ENCODE results near the gene ITGAD.

Gene ITGAD

DNA sequence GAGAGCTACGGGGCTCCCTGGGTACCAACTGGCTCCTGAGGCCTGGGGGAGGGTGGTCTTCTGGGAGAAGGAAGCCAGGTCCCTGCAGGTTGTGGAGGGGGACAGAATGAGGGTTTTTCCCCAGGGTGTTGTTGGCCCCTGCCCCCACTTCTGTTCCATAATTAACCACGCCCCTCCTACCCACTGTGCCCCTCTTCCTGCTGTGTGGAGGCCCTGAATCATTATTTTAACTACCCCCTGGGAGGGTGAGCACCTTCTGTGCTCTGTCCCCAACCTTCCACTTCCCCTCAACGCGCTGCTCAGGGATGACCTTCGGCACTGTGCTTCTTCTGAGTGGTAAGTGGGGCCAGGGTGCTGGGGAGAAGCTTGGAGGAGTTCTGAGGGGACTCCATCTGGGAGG, at the start of gene ITGAD:
Gene ITGAD (plus strand): TSS at position 280 of the 400 bp plus-strand sequence. CDS start 26 bp downstream, at position 306.
- DNase-seq: no peak

DNA sequence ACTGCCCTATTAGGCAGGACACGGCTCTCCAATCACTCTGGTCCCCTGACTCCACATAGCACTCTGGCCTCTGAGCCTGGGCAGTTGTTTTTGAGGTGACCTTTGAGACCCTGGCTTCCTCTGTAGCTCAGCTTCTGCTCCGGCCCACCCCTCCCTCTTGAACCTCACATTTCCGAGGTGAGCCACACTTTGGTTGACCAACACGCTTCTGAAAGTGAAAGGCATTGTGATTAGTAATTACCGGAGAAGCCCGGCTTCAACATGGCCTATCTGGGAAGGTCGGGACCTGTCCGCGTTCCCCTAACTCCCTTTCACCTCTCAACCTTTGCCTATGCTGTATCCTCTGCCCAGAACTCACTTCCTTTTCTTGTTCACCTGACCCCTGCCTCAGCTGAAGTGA, 48.4 kb upstream of the ITGAD start:
- DNase-seq: no peak

DNA sequence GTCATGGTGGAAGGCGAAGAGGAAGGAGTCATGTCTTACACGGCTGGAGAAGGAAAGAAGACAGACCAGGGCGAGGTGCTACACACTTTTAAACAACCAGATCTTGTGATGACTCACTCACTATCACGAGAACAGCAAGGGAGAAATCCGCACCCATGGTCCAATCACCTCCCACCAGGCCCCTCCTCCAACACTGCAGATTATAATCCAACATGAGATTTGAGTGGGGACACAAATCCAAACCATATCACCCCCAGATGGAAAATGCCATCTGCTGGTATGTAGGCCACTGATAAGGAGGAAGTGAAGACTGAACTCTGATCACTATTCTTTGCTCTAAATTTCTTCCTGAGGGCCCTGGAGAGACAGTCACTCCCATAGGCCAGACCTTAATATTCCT, 45.7 kb upstream of the ITGAD start:
- no peak for DNase-seq

DNA sequence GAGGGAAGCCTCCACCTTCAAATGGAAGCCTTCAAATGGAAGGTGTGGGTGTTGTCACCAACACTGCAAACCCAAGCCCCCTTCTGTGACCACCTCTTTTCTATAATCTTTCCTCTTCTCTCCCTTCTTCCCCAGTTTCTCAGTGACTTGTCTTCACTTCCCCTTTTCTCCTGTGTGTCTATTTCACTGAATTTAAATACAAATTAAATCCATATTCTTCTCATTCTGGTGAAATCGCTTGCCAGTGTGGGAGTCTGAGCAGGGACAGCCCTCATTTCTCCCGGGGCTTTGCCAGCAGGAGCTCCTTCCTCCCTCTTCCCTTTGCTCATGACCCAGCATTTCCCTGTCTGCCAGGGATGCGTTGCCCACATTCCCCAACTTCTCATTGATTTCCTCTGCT, 44.6 kb upstream of the ITGAD start:
- DNase-seq: no peak

DNA sequence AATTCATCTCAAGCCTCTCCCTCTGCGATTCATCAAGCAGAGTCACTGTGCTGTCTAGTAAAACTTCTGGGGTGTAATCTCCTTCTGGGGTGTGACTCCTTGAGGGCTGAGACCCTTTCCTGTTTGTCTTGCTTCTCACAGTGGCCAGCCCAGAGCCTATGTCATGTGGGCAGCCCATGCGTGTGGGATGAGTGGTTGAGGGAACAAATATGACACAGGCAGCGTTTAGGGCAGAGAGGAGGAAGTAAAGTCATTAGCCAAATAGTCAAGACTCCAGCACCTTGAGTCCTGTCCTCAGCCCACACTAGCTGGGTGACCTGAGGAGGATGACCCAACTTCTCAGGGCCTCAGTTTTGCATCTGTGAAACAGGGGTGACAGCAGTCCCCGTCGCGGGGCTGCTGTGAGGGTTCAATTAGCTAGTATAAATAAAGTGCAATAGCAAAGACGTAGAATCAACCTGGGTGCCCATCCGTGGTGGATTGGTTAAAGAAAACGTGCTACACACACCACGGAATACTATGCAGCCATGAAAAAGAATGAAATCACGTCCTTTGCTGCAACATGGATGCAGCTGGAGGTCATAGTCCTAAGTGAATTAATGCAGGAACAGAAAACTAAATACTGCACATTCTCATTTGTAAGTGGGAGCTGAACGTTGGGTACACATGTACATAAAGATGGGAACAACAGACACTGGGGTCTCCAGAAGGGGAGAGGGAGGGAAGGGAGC, 42.7 kb upstream of the ITGAD start:
- DNase-seq: peak; percentile 26

DNA sequence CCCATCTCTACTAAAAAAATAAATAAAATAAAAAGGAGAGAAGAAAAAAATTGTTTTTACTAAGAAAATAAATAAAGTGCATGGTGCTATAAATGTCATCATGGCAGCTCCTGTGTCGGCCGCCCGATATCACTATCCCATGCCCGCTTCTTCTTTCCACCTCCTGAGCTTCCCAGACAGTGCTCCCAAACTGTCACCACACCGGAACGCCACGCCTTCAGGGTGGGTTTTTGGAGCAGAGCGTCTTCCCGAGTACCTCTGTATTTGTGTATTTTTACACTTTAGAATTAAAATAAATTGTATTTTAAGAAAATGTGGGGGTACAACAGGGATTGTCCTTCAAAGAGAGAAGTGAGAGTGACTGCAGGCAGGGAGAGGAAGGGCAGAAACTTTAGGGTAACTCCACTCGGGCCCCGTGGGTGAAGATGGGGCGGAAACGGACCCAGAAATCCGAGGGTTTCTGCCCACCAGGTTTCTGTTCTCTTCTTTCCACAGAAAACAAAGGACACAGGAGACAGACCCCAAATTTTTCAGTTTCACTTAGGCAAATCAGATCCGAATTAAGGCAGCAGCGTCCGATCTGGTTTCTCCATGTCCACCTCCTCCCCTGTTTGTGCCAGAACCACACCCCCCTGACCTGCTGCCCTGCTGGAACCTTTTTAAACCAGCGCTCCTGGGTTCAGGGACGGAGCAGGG, 41.7 kb upstream of the ITGAD start:
- no peak for DNase-seq

DNA sequence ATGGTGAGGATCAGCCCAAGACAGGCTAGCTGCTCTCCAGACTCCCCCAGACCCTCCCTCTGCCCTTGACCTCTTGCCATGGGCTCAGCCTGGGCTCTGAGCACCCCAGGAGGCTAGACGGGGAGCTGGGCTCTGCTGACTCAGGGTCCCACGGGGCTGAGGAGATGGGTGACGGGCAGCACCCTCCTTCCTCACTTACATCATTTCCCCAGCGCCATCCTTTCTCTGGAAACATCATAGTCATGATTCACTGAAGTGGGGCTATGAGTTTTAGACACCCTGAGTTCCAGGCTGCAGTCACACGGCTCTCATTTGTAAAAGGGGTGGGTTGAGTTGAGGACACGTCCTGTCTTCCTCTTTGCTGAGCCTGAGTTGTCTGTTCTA, 41.2 kb upstream of the ITGAD start:
- peak; percentile 71 for DNase-seq

DNA sequence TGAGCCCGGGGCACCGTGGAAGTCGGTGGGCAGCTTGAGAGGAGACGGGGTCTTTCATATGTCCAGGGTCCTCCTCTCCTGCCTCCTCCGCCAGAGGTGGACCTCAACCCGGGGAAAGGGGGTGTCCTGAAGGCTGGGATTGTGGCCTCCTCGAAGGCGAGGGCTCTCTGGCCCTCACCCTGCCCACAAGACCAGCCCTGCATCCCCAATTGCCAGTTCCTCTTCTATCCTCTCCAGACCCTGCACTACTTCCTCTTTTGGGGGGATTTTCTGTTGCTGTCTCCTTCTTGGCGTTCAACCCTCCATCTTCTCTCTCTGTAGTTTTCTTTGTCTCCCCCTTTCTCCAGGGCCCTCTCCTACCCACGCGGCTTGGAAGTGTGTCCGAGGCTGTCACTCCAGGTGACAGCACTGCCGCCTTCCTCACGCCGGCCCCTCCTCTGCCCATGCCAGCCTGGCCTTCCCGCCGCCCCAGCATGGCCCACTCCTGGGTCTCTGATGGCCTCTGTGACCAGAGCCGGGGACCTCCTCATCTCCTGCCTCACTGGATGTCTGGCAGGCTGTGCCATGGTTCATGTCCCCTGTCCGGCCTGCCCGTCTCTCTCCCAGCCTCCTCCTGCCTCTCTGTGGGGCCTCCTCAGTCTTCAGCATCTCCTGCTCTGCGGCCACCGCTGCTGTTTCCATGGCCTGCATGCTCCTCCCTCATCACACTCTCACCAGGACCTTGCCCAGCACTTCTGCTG, 40.6 kb upstream of the ITGAD start:
- no peak for DNase-seq

DNA sequence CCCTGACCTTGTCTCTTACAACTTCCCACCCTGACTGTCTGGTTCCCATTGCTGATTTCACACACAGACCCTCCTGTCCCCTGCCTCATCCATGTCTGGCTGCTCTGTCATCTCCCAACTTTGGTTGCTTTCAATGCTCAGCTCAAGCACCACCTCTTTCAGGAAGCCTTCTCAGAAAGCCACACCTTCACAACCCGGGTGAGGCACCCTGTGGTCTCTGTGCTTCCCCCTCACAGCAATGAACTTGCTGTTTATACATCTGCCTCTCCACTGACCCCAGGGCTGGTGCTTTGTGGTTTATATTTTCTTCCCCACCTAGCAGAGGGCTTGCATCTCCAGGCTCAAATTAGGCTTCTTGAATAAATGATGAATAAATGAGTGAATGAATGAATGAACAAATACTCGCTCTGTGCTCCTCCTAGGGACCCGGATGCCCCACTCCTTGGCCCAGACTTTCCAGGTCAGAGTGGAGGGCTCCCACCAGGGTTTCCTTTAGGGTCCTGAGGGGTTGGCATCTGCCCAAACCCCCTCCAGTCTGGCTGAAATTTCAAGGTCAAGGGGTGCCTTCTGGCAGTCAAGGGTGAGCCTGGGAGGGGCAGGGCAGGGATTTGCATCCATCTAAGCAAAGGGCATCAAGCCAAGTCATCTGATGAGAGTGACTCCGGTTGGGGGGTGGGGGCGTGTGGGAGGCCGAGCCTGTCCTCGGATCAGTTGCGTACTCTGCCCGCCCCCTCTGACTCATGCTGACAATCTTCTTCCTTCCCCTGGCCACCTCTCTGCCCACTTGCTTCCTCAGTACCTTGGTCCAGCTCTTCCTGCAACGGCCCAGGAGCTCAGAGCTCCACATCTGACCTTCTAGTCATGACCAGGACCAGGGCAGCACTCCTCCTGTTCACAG, 38.5 kb upstream of the ITGAD start, which contains the start of gene ITGAX:
Gene ITGAX (plus strand): TSS at position 783 of the 898 bp plus-strand sequence. CDS start 79 bp downstream, at position 862.
- DNase-seq: peak; percentile 85

DNA sequence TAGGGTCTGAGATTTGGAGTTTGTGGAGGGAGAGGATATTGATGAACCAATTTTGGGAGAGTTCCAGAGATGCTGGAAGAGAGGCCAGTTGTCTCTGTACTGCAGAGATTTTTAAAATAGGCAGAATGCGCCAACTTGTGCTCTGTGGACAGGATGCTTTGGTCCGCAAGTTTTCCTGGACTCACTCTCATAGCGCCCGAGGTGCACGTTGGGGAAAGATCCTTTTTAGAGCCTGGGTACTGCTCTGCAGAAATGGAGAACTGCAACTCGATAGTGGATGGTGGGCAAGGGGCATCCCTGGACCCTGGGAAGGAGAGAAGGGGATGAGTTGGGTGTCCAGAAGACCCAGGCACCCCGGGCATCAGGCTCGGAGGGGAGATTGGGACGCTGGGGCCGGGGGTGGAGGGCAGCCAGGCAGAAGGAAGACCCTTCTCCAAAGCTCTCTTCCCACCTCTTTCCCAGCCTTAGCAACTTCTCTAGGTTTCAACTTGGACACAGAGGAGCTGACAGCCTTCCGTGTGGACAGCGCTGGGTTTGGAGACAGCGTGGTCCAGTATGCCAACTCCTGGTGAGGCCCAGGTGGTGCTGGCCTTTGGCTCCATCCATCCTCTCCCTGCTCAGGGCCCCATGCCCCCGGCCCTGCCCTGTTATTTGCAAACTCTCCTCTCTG, 37.6 kb upstream of the ITGAD start:
- DNase-seq: no peak

DNA sequence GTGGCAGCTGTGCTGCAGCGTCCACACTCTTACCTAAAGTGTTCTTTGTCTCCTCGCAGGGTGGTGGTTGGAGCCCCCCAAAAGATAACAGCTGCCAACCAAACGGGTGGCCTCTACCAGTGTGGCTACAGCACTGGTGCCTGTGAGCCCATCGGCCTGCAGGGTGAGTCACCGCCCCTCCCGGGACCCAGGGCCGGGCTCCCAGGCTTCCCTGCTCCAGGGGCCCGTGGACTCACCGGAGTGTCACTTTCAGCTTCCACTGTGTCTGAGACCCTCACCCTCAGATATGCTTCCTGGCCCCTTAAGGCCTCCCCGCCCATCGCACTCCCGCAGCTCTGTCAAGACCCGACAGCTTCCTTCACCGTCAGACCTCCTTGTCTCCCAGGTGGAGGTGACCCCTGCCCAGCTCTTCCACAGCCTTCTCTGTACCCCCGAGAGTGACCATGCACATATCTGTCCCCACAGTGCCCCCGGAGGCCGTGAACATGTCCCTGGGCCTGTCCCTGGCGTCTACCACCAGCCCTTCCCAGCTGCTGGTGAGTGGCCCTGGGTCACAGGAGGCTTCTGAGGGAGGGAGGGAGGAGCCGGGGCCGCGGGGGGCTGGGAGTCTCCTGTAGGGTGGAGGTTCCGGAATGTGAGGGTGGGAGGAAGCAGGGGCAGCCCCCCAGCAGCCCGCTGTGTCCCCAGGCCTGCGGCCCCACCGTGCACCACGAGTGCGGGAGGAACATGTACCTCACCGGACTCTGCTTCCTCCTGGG, 36.4 kb upstream of the ITGAD start:
- no peak for DNase-seq

DNA sequence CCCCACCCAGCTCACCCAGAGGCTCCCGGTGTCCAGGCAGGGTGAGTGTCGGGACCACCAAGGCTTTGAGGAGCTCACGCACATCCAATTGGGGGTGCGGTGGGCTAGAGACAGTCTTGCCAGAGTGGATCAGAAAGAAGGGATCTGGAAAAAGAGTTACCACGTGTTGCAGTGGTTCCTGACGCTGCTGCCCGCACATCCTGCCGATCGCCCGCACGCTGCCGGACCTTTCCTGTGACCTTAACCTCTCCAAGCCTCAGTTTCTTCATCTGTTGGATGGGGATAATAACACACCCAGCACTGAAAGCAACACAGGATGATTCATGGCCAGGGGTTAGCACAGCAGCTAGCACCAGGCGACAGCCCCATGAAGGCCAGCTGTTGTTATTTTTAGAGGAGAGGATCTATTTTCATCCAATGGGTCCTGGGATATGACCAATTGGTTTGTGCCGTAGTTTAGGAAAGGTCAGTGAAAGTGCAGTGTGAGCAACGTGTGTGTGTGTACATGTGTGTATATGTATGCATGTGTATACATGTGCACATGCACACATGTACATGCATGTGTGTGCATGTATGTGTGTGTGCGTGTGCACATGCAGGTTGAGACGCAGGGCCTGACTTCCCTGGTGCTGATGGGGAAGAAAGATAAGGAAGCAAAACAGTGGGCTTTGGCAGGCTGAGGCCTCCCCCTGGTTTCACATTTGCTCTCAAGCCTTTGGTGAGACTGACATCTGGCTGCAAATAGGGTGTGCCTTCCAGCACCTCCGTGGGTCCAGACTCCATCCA, 35.6 kb upstream of the ITGAD start:
- DNase-seq: no peak

DNA sequence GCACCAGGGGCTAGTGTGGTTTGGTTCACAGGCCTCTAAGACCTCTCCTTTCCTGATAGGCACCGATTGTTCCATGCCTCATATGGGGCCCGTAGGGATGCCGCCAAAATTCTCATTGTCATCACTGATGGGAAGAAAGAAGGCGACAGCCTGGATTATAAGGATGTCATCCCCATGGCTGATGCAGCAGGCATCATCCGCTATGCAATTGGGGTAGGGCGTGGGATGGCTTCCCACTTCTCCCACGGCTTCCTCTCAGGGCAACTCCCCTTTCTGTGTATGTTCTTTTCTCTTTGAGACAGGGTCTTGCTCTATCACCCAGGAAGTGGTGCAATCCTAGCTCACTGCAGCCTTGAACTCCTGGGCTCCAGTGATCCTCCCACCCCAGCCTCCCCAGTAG, 32.9 kb upstream of the ITGAD start:
- DNase-seq: no peak

DNA sequence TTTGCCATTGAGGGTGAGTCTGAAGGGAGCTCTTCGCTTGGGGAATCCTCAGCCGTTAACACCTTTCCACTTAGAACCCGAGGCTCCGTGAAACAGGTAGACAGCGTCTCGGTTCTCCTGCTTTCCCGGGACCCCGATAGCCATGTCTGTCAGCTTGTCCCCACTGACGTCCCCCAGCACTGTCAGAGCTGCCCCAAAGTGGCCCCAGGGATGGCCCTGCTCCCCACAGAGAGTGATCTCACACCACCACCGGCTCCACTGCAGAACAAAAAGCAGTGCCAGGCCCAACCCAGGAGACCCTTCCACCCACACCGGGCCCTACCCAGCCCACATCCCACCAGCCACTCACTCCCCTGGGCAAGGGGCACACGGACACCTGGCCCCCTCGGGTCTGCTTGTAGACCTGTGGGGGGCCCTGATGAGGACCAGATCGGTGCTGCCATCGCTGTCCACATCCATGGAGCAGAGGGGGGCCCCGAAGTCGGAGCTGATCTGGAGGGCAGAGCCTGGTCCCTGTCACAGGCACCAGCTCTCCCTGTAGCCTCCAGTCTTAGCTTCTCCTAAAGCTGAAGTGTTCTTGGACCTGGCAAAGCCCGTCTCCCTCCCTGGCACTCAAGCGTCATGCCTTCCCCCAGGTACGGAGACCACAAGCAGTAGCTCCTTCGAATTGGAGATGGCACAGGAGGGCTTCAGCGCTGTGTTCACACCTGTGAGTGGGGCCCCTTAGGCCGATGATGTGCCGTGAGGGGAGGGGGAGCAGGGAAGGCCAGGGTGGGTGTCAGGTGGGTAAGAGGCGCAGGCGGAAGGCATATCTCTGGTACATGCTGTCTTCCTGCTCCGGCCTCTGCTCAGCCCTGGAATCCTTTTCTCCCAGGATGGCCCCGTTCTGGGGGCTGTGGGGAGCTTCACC, 31.7 kb upstream of the ITGAD start:
- DNase-seq: no peak

DNA sequence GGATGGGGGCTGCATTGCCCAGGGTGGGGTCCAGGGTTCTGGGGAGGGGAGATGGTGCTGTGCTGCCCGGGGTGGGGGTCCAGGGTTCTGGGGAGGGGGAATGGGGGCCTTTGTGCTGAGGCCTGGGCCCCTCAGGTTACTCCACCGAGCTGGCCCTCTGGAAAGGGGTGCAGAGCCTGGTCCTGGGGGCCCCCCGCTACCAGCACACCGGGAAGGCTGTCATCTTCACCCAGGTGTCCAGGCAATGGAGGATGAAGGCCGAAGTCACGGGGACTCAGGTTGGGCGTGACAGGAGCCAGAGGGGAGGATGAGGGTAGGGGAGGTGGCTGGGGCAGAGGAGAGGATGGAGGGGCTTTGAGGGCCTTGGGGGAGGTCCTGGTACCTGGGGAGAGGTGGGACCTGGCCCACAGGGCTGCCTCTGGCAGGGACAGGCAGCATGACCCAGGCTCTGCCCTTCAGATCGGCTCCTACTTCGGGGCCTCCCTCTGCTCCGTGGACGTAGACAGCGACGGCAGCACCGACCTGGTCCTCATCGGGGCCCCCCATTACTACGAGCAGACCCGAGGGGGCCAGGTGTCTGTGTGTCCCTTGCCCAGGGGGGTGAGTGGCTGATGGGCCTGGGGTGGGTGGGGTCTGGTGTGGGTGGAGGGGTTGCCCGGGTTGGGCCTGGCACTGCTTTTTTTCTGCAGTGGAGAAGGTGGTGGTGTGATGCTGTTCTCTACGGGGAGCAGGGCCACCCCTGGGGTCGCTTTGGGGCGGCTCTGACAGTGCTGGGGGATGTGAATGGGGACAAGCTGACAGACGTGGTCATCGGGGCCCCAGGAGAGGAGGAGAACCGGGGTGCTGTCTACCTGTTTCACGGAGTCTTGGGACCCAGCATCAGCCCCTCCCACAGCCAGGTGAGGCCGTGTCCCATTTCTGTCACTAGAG, 30.4 kb upstream of the ITGAD start:
- DNase-seq: no peak

DNA sequence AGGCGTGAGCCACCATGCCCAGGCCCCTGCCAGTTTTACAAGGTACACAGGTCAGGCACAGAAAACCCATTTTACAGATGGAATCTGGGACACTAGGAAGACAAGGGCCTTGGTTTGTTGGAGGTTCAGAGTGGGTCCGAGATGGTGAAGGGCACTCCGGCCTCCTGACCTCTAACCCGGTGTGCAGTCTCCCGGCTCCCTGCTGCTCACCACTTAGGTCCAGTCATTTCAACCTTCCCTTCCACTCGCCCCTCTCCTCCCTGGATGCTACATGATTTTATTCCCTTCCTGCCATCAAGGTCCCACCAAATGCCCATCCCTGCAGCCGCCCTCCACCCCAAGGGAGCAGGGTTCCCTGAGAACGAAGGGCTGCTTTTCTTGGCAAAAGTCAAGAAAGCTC, 29.4 kb upstream of the ITGAD start:
- DNase-seq: no peak

DNA sequence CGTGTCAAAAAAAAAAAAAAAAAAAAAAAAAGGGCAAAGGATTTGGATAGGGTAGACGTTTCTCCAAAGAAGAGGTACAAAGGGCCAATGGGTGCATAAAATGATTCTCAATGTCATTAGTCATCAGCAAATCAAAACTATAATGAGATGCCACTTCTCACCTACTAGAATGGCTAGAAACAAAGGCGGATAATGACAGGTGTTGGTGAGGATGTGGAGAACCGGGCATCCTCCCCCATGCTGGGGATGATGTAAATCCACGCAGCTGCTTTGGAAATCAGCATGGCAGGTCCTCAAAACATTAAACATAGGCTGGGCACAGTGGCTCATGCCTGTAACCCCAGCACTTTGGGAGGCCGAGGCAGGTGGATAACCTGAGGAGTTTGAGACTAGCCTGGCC, 28.7 kb upstream of the ITGAD start:
- no peak for DNase-seq

DNA sequence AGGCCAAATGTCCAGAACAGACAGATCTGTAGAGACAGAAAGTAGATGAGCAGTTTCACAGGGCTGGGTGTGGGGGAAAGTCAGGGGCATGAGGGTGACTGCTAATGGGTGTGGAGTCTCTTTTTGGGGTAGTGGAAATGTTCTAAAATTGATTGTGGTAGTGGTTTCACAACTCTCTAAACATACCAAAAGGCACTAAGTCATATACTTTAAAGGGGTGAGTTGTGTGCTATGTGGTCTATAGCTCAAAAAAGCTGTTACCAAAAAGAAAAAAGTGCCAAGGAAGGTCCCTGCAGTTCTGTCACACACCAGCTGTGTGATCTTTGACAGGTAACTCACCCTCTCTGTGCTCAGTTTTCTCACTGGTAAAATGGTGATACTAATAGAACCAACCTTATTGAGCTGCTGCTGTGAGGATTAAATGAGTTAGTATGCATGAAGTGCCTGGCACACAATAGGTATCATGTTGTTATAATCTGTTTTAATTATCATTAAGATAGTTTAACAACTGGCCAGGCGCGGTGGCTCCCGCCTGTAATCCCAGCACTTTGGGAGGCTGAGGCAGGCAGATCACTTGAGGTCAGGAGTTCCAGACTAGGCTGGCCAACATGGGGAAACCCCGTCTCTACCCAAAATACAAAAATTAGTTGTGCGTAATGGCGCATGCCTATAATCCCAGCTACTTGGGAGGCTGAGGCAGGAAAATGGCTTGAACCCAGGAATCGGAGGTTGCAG, 27.8 kb upstream of the ITGAD start:
- no peak for DNase-seq

All from stimulated activated CD4-positive, alpha-beta T cell treated with anti-CD3 and anti-CD28 coated beads, Interleukin-1b, Interleukin-23, amount 100 ng/mL, for 48 hours (primary cell).